Ovary (tissue), 3 donors: ENCODE results near the gene KCNH6.

ENCODE experiments used
- POLR2A ChIP-seq: fragments of 450-650 bp; IDR thresholded peaks from one replicate; pipeline ENCODE4 v1.6.1; 2017; ENCODE audit warnings: antibody characterized with exemption, mild to moderate bottlenecking, moderate library complexity
- TF ChIP-seq, protein P1 (sequence below), 3 donors: fragments of 450-650 bp in 2 of 3; fragments of 200-600 bp in 1 of 3; IDR thresholded peaks; one replicate each; pipeline versions ENCODE4 v1.5.1 to v1.8.0; 2016 to 2022; ENCODE audit warnings: antibody characterized with exemption in 3 of 3, mild to moderate bottlenecking in 1 of 3
- donor health status: DM: no; HTN: no; CAD: no.

DNA sequence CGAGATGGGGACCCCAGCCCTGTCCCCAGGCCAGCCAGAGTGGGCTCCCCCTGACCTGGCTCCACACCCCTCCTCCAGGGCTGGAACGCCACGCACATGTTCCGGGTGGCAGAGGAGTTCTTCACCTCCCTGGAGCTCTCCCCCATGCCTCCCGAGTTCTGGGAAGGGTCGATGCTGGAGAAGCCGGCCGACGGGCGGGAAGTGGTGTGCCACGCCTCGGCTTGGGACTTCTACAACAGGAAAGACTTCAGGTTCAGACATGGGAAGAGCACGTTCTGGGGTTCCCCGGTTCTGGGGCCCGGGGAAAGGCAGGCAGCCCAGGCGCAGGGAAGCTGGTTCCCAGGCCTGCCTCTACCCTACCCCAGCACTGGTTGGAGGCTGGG is 41.7 kb upstream of the KCNH6 start:
- TF ChIP-seq, protein P1, sequence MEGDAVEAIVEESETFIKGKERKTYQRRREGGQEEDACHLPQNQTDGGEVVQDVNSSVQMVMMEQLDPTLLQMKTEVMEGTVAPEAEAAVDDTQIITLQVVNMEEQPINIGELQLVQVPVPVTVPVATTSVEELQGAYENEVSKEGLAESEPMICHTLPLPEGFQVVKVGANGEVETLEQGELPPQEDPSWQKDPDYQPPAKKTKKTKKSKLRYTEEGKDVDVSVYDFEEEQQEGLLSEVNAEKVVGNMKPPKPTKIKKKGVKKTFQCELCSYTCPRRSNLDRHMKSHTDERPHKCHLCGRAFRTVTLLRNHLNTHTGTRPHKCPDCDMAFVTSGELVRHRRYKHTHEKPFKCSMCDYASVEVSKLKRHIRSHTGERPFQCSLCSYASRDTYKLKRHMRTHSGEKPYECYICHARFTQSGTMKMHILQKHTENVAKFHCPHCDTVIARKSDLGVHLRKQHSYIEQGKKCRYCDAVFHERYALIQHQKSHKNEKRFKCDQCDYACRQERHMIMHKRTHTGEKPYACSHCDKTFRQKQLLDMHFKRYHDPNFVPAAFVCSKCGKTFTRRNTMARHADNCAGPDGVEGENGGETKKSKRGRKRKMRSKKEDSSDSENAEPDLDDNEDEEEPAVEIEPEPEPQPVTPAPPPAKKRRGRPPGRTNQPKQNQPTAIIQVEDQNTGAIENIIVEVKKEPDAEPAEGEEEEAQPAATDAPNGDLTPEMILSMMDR (IDR thresholded peaks at IDR 0.05): no peak
- TF ChIP-seq POLR2A: no peak
